Panc1 (cell line): Measurements from ENCODE around the gene RASSF9. TPM values are rescaled to one million over a fixed set of nuclear protein-coding genes. Genes with fewer than 3 reads are reported as not detected.

ENCODE experiments used
- ATAC-seq: fragments of 200-7000 bp; cut with Tn5 transposase; 2 replicates; pipeline ENCODE4 v1.9.1; 2020; ENCODE audit warnings: mild to moderate bottlenecking, moderate library complexity
- BruUV-seq: library from RNA; stranded (reverse); fragments of 400-500 nt; replicated peaks from 2 replicates; lab custom pipeline; 2021; lab: Mats Ljungman, UMichigan
- CTCF ChIA-PET: fragments of 300-600 bp; sonication (Branson Sonifier 250); formaldehyde crosslinking; loops from one replicate; lab custom pipeline; 2022; ENCODE audit warnings: antibody characterized with exemption; lab: Charles Lee
- POLR2A ChIA-PET: fragments of 300-600 bp; sonication (Branson Sonifier 250); formaldehyde crosslinking; loops from one replicate; lab custom pipeline; 2022; ENCODE audit warnings: antibody characterized with exemption; lab: Charles Lee
- DNase-seq: peaks from one replicate; pipeline ENCODE4 v3.0.0-alpha.2; 2010; ENCODE audit warnings: low read depth, low spot score
- H3K27ac ChIP-seq: 2 replicates; pipeline ENCODE4 v1.5.1; 2011; ENCODE audit warnings: mild to moderate bottlenecking, low read length, inconsistent platforms
- H3K27me3 ChIP-seq: fragments of 200-500 bp; sonication (Bioruptor generic); 2 replicates; pipeline ENCODE4 v1.6.0; 2014; ENCODE audit warnings: low read length, inconsistent platforms; ENCODE audit not compliant: control insufficient read depth, insufficient read depth
- H3K36me3 ChIP-seq: fragments of 200-500 bp; sonication (Bioruptor generic); 2 replicates; pipeline ENCODE4 v1.5.1; 2014; ENCODE audit warnings: inconsistent platforms, mild to moderate bottlenecking, low read length, moderate library complexity; ENCODE audit not compliant: control insufficient read depth, insufficient read depth
- H3K4me1 ChIP-seq: 2 replicates; pipeline ENCODE4 v1.5.1; 2011; ENCODE audit warnings: inconsistent platforms, mild to moderate bottlenecking, low read length, moderate library complexity; ENCODE audit not compliant: control insufficient read depth, insufficient read depth
- H3K4me3 ChIP-seq, 2 experiments: 2 replicates each; pipeline ENCODE4 v1.5.1; 2011 to 2012; ENCODE audit warnings: low read depth in 2 of 2, low read length in 2 of 2, mild to moderate bottlenecking in 2 of 2, inconsistent platforms in 1 of 2, moderate library complexity in 1 of 2
- H3K9me3 ChIP-seq: fragments of 200-500 bp; sonication (Bioruptor generic); 2 replicates; pipeline ENCODE4 v1.5.1; 2014; ENCODE audit warnings: low read depth, mild to moderate bottlenecking, inconsistent platforms, low read length, moderate library complexity; ENCODE audit not compliant: control insufficient read depth, insufficient read depth
- CTCF ChIP-seq: fragments of 450-650 bp; IDR thresholded peaks from 2 replicates; pipeline ENCODE4 v1.5.1; 2017; ENCODE audit warnings: mild to moderate bottlenecking
- POLR2AphosphoS5 ChIP-seq: IDR thresholded peaks from 2 replicates; pipeline ENCODE4 v1.6.1; 2012; ENCODE audit warnings: mild to moderate bottlenecking, low read depth, low read length, moderate library complexity
- REST ChIP-seq, 2 experiments: IDR thresholded peaks; 2 replicates each; pipeline ENCODE4 v1.6.1; 2011 to 2012; ENCODE audit warnings: low read depth in 2 of 2, control low read depth in 1 of 2, low read length in 1 of 2, mild to moderate bottlenecking in 1 of 2, moderate library complexity in 1 of 2; ENCODE audit not compliant: insufficient read depth in 1 of 2
- SIN3A ChIP-seq: IDR thresholded peaks from 2 replicates; pipeline ENCODE4 v1.6.1; 2012; ENCODE audit warnings: low read depth, mild to moderate bottlenecking, low read length, moderate library complexity, borderline replicate concordance; ENCODE audit not compliant: insufficient read depth
- TCF7L2 ChIP-seq: IDR thresholded peaks from 2 replicates; pipeline ENCODE4 v1.6.1; 2011; ENCODE audit warnings: mild to moderate bottlenecking, low read depth, low read length, inconsistent platforms
- in situ Hi-C: cut with HindIII; loops from 2 replicates; pipeline ENCODE4 v1.10.0; 2016; ENCODE audit warnings: low sequenced_read_pairs, low pct_unique_long_range_greater_than_20kb
- intact Hi-C: fragments of 100-400 bp; cut with micrococcal nuclease; formaldehyde crosslinking; loops from one replicate; pipeline ENCODE4 v1.10.0; 2022; ENCODE audit not compliant: unreplicated experiment
- total RNA-seq: library from RNA; stranded (reverse); gene quantifications from one replicate; pipeline ENCODE4 v1.2.1, GENCODE V29; 2021; ENCODE audit not compliant: unreplicated experiment

RASSF9 gene
- total RNA-seq, 1 experiment from 2014 or later: 0.33 TPM

- BruUV-seq: no TSS peak
- no peak overlapping the region for H3K27ac ChIP-seq
- H3K4me3 ChIP-seq: no peak overlapping the region
- no peaks in the 10 kb centered on the region for H3K4me1 ChIP-seq
- in situ Hi-C loops (no loop called here), intact Hi-C loops (no loop called here)
- TF ChIP-seq POLR2AphosphoS5: no peak
- no peak for TF ChIP-seq CTCF
- no peak for TF ChIP-seq TCF7L2
- TF ChIP-seq SIN3A: no peak
- TF ChIP-seq REST (IDR thresholded peaks at IDR 0.05; ENCODE audit: insufficient read depth in 1 of 2, low read depth in 2 of 2, low read length in 1 of 2): no peak
- POLR2A ChIA-PET: no interaction called here
- ATAC-seq (no peak), DNase-seq (no peak)
- no peaks in the 10 kb centered on the region for H3K27me3 ChIP-seq
- CTCF ChIA-PET: no interaction called here
- no peaks in the 10 kb centered on the region; the same call in 1 of the 2 replicates for H3K36me3 ChIP-seq
- no peaks in the 10 kb centered on the region for H3K9me3 ChIP-seq
Observed at GRCh38 chr12:85814071-85814470, 22.1 kb downstream of the RASSF9 start.

- H3K4me3 ChIP-seq: no peak overlapping the region
- ATAC-seq: no peak
- TF ChIP-seq POLR2AphosphoS5 (no peak), TCF7L2 (no peak), REST (IDR thresholded peaks at IDR 0.05; ENCODE audit: insufficient read depth in 1 of 2, low read depth in 2 of 2, low read length in 1 of 2) (no peak), CTCF (no peak), SIN3A (no peak)
- ChIA-PET CTCF (no interaction called here), POLR2A (no interaction called here)
- BruUV-seq: no TSS peak
- no peaks in the 10 kb centered on the region; the same call in 1 of the 2 replicates for H3K36me3 ChIP-seq
- H3K27me3 ChIP-seq: no peaks in the 10 kb centered on the region
- in situ Hi-C loops (no loop called here), intact Hi-C loops (no loop called here)
- H3K9me3 ChIP-seq: no peaks in the 10 kb centered on the region
- no peaks in the 10 kb centered on the region for H3K4me1 ChIP-seq
- H3K27ac ChIP-seq: no peak overlapping the region
- DNase-seq: no peak
Observed at GRCh38 chr12:85809500-85809899, 26.7 kb downstream of the RASSF9 start.
